Measurements from ENCODE around the gene TEAD1.
A peak's percentile ranks its signal among the peaks of the same experiment; 100 is the strongest.

The TEAD1 gene

GRCh38 chr11:12963792-12964536 lies 289.7 kb downstream of the TEAD1 start:
- DNase-seq, result peak; percentile 9

GRCh38 chr11:12964650-12965049 lies 290.4 kb downstream of the TEAD1 start:
- no peak for DNase-seq

DNA sequence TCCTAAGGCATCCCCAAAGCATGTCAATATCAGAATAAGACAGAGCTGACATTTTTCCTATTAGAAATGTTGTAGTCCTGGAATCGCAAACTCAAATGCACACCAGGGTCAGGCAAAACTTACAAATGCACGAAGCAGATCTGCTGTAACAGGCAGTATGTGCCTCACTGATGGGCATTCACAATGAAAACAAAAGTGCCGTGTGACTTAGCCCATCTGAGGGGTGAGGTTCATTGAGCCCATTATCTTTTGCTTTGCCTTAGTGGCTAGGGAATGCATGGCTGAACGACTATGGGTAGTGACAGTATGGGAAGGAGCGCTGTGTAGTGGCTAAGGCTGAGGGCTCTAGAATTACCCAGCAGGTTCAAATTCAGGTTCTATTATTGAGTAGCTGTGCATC lies 291.8 kb downstream of the TEAD1 start:
- no peak for DNase-seq

GRCh38 chr11:12968101-12968500 lies 293.9 kb downstream of the TEAD1 start:
- no peak for DNase-seq

DNA sequence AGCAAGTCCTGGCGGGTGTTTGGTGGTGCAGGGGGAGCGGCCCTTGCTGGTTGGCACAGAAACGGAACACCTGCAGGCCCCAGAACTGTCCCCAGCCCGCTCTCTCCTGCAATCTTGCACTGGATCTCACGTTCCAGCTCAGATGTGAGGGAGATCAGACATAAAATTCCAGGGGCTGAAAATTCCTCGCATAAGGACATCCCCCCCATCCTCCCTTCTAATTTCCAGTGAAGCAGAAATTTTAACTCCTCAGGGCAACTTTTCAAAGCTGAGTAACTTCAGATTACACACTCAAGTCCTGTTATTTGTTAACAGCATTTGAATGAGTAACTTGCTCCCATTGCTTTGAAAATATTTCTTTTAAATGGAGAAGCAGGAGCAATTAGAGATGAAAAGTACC lies 294.6 kb downstream of the TEAD1 start:
- DNase-seq, result no peak

DNA sequence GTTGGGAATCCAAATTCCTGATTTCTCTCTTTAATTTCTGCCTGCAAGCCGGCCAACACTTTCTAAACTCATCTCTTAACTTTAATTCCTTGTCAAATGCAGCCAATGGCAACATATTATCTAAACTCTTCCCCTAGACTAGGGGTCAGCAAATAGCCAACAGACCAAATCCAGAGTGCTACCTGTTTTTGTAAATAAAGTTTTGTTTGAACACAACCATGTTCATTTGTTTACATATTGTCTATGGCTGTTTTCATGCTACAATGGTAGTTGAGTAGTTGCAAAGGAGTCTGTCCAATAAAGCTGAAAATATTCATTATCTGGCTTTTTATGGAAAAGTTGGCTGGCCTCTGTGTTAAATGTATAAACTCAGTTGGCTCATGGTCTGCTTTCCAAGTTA lies 297.7 kb downstream of the TEAD1 start:
- no peak for DNase-seq

- DNase-seq, result no peak
Observed at GRCh38 chr11:12973528-12974181, 299.4 kb downstream of the TEAD1 start.

DNA sequence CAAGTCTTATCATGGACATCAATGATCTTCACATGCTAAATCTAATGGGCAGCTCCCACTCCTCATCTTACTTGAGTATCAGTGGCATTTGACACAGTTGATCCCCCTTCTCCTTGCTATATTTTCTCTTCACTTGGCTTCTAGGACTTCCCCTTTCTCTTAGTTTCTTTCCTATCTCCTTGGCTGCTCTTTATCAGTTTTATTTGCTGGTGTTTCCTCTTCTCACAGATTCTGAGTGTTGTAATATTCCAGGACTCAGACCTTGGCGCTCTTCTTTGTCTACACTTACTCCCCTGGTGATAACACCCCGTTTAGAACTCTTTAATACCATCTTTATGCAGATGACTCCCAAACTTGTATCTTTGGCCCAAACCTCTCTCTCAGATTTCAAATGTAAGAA lies 301.0 kb downstream of the TEAD1 start:
- DNase-seq, result no peak

- DNase-seq, result no peak
Observed at GRCh38 chr11:12979928-12980689, 305.9 kb downstream of the TEAD1 start.

- no peak for DNase-seq
Observed at GRCh38 chr11:12981676-12982522, 307.7 kb downstream of the TEAD1 start.

- DNase-seq, result no peak
Observed at GRCh38 chr11:12983336-12983735, 309.1 kb downstream of the TEAD1 start.

- no peak for DNase-seq
Observed at GRCh38 chr11:12986194-12986898, 312.1 kb downstream of the TEAD1 start.

GRCh38 chr11:12989428-12990161 lies 315.4 kb downstream of the TEAD1 start:
- DNase-seq, result no peak

GRCh38 chr11:12990162-12990480 lies 315.9 kb downstream of the TEAD1 start:
- DNase-seq, result no peak

- DNase-seq, result no peak
Observed at GRCh38 chr11:12991426-12991825, 317.2 kb downstream of the TEAD1 start.

DNA sequence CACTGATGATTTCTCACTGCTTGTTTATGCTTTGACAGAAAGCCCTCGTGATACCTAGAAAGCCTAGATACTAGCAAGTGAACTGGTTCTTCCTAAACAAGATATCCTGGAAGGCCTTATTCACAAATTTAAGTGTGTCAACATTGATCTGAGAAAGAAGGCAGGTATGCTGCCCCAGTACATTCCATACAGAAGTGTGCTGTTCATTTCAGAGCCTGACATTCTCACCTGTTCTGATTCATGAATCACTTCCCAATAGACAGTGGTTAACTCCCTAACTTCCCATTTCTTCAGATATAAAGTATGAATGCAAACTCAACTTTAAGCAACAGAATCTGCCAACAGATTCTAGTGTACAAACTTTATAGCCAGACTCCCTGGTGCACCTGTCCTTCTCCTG lies 319.4 kb downstream of the TEAD1 start:
- no peak for DNase-seq
